AG10803 (cell line): Measurements from ENCODE around the gene PSD2.

ENCODE experiments used
- DNase-seq: peaks from one replicate; pipeline ENCODE4 v3.0.0; 2010; ENCODE audit warnings: low read depth
- H3K4me3 ChIP-seq: 2 replicates; pipeline ENCODE4 v1.5.1; 2011; ENCODE audit warnings: mild to moderate bottlenecking, low read length, control low read depth
- CTCF ChIP-seq: conservative IDR thresholded peaks from 2 replicates; pipeline ENCODE4 v1.5.1; 2011; ENCODE audit warnings: mild to moderate bottlenecking, low read length, control low read depth, inconsistent platforms

Gene PSD2

GRCh38 chr5:139850423-139851016 lies 54.9 kb downstream of the PSD2 start:
- DNase-seq, result no peak
- no peak for TF ChIP-seq CTCF
- no peak overlapping the region for H3K4me3 ChIP-seq

GRCh38 chr5:139851558-139851957 lies 56.0 kb downstream of the PSD2 start:
- TF ChIP-seq CTCF, result no peak
- no peak for DNase-seq
- H3K4me3 ChIP-seq, result no peak overlapping the region

- no peak overlapping the region for H3K4me3 ChIP-seq
- DNase-seq, result no peak
- no peak for TF ChIP-seq CTCF
These were observed 57.1 kb downstream of the PSD2 start for GRCh38 chr5:139852696-139853095.

- H3K4me3 ChIP-seq, result no peak overlapping the region
- DNase-seq, result no peak
- no peak for TF ChIP-seq CTCF
These were observed 58.5 kb downstream of the PSD2 start for GRCh38 chr5:139854029-139854605.

GRCh38 chr5:139854953-139855352 lies 59.3 kb downstream of the PSD2 start:
- DNase-seq, result no peak
- no peak overlapping the region for H3K4me3 ChIP-seq
- no peak for TF ChIP-seq CTCF

- TF ChIP-seq CTCF, result no peak
- H3K4me3 ChIP-seq, result no peak overlapping the region
These were observed 59.8 kb downstream of the PSD2 start for GRCh38 chr5:139855451-139855850.

GRCh38 chr5:139855946-139856540 lies 60.4 kb downstream of the PSD2 start:
- H3K4me3 ChIP-seq, result no peak overlapping the region
- DNase-seq, result no peak
- TF ChIP-seq CTCF, result no peak

More at GRCh38 chr5:139855451-139855850, 59.8 kb downstream of the PSD2 start:
- DNase-seq, result no peak
